Activated naive CD4-positive, alpha-beta T cell treated with anti-CD3 and anti-CD28 coated beads, Interleukin-2, amount 50 U/mL, for 16 hours (primary cell): ENCODE results near the gene CCDC91.
"Not testable (repeated sequence)": the region's sequence is repeated elsewhere in the genome, so short reads cannot be mapped to it uniquely, and the experiment has no call there.

Experiments
- DNase-seq: peaks from one replicate; pipeline ENCODE4 v3.0.0-alpha.2; 2020

The CCDC91 gene

DNA sequence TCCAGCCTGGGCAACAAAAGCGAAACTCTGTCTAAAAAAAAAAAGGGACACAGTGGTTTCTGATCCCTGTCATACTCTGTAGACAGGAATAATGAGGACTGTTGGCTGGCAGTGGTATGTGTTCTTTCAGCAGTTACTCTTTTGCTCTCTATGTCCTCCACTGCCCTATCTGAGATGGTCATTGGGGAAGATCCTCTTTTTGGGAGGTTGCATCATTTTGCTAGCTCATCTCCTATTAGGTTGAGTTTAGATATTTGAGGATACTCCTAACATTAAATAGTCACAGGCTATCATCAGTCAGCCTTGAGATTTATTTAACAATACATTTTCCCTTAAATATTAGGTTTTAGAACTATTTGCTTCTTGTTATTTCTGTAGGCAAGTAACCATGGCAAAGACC, 5.9 kb upstream of the CCDC91 start:
- DNase-seq = no peak

DNA sequence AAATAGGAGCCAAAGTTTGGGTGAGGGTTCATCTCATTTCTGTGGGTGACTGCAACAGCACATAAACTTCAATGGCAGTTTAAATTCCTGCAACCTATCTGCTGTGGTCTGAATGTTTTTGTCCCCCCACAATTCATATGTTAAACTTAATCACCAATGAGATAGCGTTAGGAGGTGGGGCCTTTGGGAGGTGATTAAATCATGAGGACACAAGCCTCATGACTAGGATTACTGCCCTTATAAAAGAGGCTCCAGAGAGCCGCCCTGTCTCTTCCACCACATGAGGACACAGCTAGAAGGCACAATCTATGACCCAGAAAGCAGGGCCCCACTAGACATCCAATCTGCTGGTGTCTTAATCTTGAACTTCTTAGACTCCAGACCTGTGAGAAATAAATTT, 3.8 kb upstream of the CCDC91 start:
- no peak for DNase-seq

DNA sequence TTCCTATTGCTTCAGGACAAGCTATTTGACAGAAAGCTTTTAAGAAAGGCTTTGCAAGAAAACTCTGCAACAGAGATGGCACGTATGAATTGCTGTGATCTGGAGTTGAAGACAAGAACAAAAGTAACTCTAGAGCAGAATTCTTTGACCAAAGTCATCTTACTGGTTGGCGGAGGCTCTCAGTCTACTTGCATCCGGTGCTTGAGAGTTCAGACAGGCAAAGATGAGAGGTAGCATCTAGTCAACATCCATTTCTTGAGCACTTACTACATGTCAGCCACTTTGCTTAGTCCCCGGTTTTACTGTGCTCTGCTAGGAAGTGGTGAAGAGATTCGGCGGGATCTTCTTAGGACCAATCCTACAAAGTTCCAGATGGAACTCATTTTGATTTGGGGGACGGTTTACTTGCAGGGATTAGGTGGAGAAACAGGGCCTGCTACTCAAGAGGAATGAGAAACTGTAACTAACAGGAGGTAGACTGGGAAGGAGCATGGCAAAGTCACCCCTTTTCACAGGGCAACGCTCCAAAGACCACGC, 404 bp upstream of the CCDC91 start:
- peak; percentile 9 for DNase-seq

DNA sequence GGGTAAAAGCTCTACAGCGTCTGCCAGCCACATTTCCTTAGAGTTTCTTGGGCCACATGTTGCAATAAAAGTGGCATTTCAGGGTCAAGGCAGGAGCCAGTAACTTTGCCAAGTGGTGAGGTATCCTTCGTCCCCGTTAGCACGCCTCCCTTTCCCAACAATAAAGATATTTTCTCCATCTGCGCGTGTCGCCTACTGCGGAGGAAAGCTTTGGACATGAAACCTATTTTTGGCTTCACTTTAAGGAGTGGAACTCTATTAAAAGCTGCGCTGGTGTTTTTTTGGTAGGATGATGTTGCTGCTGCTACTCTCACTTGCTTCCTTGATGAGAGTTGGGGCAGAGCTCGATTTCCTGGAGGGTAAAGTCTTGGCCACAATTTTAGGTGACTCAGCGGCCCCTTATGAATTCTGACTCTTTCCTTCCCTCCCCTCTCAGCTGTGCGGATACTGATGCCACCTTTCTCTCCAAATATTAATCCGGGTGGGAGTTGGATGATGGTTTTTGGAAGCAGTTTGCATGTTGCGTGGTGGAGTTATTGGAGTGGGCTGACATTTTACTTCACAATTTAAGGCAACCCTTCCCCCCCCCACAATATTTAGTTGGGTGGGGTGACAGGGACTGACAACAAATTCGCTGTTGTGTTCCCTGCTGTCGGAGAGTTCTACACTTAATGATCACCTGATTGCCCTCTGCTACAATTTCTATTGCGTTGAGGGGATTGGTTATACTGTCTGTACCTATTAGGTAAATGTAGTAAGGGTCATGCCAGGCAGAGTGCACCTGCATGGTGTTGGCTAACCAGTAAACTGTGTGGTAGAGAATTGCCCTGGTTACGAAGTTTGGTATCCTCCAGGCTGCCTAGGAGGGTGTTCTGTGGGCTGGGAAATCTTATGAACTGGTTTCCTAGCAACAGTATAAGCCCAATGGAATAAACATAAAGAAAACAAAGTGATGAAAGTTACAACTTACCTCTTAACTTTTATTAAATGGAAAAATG, 1.1 kb downstream of the CCDC91 start:
- DNase-seq = peak; percentile 22

DNA sequence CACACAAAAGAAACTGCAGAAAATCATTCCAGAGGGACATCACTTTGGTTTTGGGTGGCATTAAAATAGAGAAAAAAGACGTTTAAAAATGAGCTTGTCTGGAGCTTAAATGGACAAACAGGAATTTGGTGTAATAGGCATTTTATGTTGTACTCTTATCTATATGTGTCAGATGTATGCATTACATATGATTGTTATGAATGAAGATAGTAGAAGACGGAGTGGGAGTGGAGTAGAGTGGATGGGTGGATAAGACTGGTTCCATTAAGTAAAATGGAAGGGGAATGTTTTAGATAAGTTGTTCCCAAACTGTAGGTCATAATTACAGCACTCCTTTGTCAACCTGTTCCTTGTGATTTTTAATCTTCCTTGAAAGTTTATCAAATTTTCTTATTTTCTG, 1.9 kb downstream of the CCDC91 start:
- no peak for DNase-seq

DNA sequence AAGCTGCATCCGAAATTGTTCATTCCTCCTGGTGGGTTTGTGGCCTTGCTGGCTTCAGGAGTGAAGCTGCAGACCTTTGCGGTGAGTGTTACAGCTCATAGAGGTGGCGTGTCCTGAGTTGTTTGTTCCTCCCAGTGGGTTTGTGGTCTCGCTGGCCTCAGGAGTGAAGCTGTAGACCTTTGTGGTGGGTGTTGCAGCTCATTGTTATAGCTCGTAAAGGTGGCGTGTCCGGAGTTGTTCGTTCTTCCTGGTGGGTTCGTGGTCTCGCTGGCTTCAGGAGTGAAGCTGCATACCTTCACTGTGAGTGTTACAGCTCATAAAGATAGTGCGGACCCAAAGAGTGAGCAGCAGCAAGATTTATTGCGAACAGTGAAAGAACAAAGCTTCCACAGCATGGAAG, 4.4 kb downstream of the CCDC91 start:
- DNase-seq = not testable (repeated sequence)

DNA sequence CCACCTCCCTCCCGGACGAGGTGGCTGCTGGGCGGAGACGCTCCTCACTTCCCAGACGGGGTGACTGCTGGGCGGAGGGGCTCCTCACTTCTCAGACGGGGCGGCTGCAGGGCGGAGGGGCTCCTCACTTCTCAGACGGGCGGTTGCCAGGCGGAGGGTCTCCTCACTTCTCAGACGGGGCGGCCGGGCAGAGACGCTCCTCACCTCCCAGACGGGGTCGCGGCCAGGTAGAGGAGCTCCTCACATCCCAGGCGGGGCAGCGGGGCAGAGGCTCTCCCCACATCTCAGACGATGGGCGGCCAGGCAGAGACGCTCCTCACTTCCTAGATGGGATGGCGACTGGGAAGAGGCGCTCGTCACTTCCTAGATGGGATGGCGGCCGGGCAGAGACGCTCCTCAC, 10.9 kb downstream of the CCDC91 start:
- not testable (repeated sequence) for DNase-seq

DNA sequence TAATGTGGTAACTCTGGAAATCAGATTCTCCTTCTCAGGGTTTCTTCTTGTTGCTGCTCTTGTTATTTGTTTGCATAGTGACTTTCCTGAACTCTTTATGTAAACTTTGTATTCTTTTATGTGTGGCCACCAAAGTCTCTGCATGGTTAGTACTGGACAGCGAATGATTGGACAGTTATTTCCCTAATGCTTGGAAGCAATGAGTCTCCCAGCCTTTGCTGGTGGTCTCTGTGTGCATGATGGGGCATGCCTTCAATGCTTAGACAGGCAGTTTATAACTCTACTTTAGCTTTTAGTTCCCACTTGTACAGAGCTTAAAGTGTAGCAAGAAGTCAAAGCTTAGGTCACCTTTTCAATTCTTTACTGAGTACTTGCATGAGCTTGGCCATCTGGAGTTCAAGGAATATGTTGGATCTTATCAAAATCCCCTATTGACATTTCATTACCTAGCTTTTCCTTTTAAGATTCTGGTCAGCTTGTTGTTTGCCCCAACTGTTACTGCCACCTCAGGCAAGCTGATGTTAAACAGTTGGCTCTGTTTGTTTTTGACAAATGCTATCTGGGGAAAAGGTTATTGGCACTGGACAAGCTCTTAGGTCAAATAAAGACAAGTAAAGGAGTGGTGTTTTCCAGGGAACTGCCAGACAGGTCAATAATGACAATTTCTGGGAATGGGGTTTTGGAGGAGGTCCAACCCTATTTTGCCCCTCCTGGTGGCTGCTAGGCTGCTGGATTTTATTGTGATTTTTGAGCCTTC, 12.3 kb downstream of the CCDC91 start:
- DNase-seq = no peak

DNA sequence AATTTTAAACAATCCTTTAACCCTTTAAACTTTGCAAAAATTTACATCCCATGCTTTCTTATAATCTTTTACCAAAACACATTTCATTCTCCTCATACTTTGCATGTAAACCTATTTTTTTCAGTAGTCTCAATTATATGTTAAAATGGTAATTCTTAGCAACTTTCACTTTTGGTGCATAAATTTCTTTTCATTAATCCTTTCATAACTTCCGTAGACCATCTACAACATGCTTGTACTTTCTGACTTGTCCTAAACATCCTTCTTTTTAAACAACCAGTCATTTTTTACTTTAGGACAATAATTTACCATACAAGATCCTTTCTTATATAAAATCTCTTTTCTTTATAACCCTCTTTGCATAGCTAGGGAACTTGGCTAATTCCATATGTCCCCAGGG, 19.5 kb downstream of the CCDC91 start:
- no peak for DNase-seq

DNA sequence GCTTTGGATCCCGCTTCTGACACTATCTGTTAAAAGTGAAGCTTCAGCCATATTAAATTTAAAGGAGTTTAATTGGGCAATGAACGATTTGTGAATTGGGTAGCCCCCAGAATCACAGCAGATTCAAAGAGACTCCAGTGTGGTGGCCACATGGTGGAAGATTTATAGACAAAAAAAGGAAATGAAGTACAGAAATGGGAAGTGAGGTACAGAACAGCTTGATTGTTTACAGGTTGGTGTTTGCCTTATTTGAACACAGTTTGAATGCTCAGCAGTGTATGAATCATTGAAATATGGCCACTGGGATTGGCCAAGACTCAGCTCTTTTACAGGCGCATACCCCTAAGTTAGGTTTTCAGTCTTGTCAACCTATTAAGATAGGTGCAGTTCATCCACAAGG, 21.9 kb downstream of the CCDC91 start:
- no peak for DNase-seq

DNA sequence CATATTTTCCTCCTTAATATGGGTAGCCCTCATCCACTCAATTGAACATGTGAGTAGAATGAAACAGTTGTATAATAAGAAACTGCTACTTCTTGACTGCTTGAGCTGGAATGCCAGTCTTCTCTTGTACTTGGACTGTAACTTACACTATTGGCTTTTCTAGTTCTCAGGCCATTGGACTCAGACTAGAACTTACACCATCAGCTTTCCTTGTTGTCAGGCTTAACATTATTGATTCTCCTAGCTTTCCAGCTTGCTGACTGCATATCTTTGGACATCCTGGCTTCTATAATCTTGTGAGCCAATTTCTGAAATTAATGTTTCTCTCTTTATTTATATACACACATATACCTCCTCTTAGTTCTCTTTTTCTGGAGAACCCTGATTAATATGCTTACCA, 24.8 kb downstream of the CCDC91 start:
- DNase-seq = no peak

DNA sequence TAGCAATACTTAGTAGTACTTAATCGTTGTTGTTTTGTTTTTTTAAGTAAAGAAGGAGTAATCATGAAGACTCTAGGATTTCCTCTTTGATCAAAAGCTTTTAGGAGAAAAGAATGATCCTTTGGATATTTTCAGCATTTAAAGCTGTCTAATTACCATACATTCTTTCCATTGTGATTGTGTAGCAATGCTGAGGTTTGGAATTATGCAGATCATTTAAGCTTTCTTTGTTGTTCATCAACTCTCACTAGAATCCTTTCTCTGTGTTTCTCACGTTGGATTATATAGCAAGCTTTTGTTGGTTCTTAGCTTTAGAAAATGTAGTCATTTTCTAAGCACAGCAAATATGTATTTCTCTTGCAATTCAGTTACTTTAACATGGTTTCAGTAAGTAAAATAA, 25.8 kb downstream of the CCDC91 start:
- DNase-seq = no peak

DNA sequence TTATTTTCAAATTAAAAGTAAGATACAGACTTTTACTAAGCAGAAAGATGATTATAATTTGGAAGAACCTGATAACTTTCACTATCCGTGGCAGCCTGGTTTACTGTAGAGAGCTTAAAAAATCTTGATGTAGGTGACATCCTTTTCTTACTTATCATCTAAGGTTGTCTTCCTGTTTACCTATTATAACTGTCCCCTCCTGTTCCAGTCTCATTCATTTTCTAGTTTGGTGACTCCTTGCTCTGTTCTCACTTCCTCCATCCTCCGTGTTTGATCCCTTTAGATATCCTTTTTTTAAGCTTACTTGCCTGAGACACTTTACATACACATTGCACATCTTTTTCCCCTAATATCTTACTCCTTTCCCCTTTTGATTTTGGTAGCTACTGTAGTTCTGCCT, 27.5 kb downstream of the CCDC91 start:
- DNase-seq = no peak

DNA sequence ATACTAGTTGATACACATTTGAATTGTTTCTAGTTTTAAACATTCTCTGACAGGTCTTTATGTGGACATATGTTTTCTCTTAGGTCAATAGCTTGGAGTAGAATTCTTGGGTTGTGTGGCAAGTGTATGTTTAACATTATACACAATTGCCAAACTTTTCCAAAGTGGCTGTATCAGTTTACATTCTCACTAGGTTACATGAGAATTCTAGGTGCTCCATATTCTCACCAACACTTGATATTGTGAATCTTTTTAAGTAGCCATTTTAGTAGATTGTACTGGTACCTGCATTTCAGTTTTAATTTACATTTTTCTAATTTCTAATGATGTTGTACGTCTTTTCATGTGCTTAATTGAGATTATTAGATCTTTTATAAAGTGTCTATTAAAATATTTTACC, 28.6 kb downstream of the CCDC91 start:
- DNase-seq = no peak

DNA sequence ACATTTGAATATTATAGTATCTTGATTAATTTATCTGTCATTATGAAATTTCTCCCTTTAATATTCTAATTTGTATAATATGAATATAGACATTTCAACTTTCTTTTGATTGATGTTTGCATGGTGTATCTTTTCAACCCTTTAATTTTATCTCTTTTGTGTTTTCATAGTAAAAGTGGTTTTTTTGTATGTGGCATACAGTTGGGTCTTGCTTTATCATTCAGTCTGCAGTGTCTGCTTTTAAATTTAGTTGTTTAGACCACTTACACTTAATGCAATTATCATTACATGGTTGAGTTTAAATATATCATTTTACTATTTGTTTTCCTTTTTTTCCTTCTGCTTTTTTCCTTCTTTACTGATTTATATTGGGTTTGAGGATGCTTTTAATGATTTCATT, 29.6 kb downstream of the CCDC91 start:
- DNase-seq = no peak

DNA sequence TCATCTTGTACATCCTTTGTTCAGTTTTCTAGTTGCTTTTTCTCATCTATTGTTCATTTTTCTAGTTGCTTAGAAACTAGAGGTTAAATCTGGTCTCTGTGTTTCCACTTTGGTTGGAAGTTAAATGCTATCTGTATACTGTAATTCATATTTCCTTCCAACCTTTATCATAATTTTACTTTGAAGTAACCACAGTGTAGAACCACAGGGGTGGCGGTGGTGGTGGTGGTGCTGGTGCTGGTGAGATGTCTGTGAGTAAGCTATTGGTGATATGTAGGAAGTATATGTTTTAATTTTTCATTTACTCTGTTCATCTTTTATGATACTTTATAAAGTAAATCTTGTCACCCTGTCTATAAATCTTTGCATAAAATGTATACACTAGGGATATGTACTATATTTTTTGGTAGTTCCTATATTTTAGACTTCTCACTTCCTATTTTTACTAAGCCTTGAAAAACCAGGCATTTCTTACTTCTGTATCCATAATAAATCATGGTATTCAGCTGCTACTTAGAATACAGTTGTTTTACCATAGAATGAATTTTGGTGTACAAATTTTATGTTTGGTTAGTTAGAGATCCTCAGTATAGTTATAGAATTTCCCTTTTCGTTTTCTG, 31.9 kb downstream of the CCDC91 start:
- DNase-seq = peak; percentile 69

DNA sequence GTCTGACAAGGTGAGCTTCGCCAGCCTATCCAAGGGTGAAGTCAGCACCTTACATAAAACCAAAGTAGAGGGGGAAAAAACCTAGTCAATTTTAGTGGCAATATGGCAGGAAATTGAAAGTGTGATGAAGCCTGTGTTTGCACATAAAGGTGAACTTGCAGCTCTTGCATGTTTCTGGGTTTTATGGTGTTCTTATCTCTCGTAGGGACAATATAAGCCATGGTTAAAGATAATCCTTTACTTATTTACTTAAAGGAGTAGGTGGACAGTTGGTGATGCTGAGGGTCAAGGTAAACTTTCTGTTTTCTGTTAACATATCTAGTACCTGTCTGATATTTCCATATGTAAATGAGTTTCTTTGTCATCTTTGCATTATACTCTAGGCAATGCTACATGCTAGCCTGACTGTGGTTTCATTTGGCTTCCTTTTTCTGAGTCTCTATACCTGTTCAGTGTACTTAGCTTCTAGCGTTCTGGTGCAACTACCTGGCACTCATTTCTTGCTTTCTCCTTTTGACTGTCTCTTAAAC, 32.8 kb downstream of the CCDC91 start:
- DNase-seq = peak; percentile 14

DNA sequence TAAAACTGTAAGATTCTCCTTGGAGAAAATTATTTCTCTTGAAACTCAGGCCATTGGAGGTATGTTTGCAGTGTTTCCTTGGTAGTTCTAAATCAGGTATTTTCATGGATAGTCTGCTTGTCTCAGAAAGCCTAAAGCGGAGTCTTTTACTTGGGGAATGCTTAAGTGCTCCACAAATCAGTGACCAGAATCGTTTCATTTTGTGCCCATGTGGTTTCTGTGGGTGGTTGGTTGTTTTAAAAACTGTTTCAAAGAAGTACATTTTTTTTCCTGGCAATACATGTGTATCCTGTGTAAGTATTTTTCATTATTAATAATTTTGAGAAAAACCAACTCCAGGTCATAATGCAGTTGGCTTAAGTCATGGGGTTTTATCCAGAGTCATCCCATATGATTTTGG, 33.6 kb downstream of the CCDC91 start:
- no peak for DNase-seq

DNA sequence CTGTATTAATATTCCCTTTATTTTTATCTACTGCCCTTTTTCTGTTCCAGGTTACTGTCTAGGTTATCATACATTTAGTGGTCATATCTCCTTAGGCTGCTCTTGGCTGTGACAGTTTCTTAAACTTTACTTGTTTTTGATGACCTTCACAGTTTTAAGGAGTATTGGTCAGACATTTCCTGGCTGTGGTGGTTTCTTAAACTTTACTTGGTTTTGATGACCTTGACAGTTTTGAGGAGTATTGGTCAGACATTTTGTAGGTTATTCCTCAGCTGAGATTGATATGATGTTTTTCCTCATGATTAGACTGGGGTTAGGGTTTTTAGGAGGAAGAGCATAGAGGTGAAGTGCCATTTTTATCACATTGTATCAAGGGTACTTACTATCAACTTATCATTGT, 36.4 kb downstream of the CCDC91 start:
- no peak for DNase-seq

DNA sequence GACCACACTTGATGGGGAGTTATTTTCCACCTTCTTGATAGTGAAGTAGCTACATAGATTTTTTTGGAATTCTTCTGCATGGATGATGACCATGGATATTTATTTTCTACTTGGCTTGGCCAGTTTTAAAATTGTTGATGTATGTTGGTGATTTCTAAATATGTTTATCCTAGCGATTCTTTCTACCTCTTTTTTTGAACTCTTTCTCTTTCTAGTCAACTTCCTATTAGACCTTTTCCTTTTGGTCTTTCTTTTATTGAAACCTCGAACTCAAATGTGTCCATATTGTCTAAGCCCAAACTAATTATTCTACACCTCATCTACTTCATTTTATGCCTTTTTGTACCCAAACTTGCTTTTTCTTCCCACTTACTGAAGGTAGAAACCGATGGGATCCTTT, 37.0 kb downstream of the CCDC91 start:
- no peak for DNase-seq

DNA sequence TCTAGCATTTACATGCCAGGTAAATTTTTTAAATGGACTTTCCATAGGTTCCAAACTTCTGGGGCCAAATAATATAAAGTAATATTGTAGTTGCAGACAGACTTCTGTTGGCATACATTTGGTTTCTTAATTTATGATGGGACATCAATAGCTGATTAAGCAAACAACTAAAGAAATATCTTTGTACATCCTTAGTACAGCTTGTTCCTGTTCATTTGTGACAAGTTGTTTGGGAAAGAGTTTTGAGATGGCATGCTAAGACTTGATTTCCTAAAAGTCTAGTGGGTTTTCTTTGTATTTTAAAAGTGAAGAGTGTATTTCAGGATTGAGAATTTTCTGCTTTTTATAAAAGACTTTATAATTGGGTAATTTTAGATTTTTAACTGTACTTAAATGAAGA, 41.0 kb downstream of the CCDC91 start:
- DNase-seq = no peak

DNA sequence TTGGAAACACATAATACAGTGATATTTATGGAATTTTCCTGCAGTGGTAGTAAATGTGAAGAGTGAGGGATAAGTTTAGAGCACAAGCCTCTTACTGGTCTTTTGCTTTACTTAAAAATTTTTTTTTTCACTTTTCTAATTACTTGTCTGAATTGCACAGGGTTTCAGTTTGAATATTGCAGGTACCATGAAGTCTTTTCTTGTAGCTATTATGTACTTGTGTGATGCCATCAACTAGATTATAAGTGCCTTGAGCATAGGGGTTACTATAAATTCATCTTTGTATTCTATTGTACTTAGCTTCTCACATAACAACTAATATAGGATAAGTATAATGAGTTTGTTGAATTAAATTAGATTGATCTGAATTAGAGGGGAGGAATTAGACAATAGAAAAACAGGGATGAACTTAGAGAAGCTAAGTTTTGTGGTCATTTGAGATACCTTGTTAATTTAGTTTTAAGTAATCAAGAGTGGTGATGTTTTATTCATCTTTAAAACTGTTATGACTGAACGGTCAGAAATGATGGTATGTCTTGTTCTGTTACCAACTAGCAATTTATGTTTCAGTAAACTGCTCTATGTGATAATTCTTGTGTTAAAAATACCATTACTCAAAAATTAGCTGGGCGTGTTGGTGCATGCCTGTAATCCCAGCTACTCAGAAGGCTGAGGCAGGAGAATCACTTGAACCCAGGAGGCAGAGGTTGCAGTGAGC, 42.1 kb downstream of the CCDC91 start:
- no peak for DNase-seq
